HG03342 (cell line): Measurements from ENCODE around the gene FKBP2.
A peak's percentile ranks its signal among the peaks of the same experiment; 100 is the strongest.

Experiments
- ATAC-seq: cut with Tn5 transposase; IDR thresholded peaks from one replicate; pipeline ENCODE4 v1.9.1; 2021; ENCODE audit warnings: mild to moderate bottlenecking, moderate library complexity; ENCODE audit not compliant: unreplicated experiment

The FKBP2 gene

GRCh38 chr11:64247729-64248531 is 7.0 kb downstream of the FKBP2 start:
- no peak for ATAC-seq

- ATAC-seq: no peak
Measured at GRCh38 chr11:64248578-64248977, 7.7 kb downstream of the FKBP2 start.

- no peak for ATAC-seq
Measured at GRCh38 chr11:64249038-64249437, 8.1 kb downstream of the FKBP2 start.

- ATAC-seq: no peak
Measured at GRCh38 chr11:64249563-64250414, 8.9 kb downstream of the FKBP2 start.

- ATAC-seq: no peak
Measured at GRCh38 chr11:64250415-64251015, 9.6 kb downstream of the FKBP2 start.

GRCh38 chr11:64251016-64251752 is 10.3 kb downstream of the FKBP2 start, which contains the start of gene PLCB3:
TSS of gene PLCB3 (plus strand) at chr11:64251530. CDS start at chr11:64251650, 120 bp downstream.
- peak; percentile 39 for ATAC-seq

GRCh38 chr11:64251753-64252002 is 10.8 kb downstream of the FKBP2 start:
- no peak for ATAC-seq

- no peak for ATAC-seq
Measured at GRCh38 chr11:64252003-64252872, 11.3 kb downstream of the FKBP2 start.

- ATAC-seq: no peak
Measured at GRCh38 chr11:64253043-64253442, 12.1 kb downstream of the FKBP2 start.

GRCh38 chr11:64253481-64253880 is 12.6 kb downstream of the FKBP2 start:
- no peak for ATAC-seq

GRCh38 chr11:64254326-64254725 is 13.4 kb downstream of the FKBP2 start:
- ATAC-seq: no peak

GRCh38 chr11:64255135-64256128 is 14.5 kb downstream of the FKBP2 start:
- no peak for ATAC-seq

GRCh38 chr11:64256300-64256699 is 15.4 kb downstream of the FKBP2 start:
- no peak for ATAC-seq

GRCh38 chr11:64258356-64258755 is 17.5 kb downstream of the FKBP2 start:
- ATAC-seq: no peak

GRCh38 chr11:64258946-64259532 is 18.1 kb downstream of the FKBP2 start:
- no peak for ATAC-seq

- no peak for ATAC-seq
Measured at GRCh38 chr11:64259533-64260067, 18.7 kb downstream of the FKBP2 start.

- no peak for ATAC-seq
Measured at GRCh38 chr11:64260147-64260708, 19.3 kb downstream of the FKBP2 start.

GRCh38 chr11:64261556-64262080 is 20.7 kb downstream of the FKBP2 start:
- ATAC-seq: no peak
